H1 (cell line): ENCODE measurements around the gene DHCR7. TPM values are rescaled to one million over a fixed set of nuclear protein-coding genes. Genes with fewer than 3 reads are reported as not detected.

Source experiments
- CTCF ChIA-PET: fragments of 300-600 bp; sonication (Branson Sonifier 250); formaldehyde crosslinking; loops from one replicate; lab custom pipeline; 2021; ENCODE audit not compliant: partially characterized antibody; lab: Charles Lee
- POLR2A ChIA-PET: fragments of 300-600 bp; sonication (Branson Sonifier 250); formaldehyde crosslinking; loops from one replicate; lab custom pipeline; 2021; ENCODE audit warnings: inconsistent platforms; ENCODE audit not compliant: partially characterized antibody; lab: Charles Lee
- DNase-seq, 2 experiments: peaks; one replicate each; pipeline versions ENCODE4 v3.0.0 to v3.0.0-alpha.2; 2010 to 2022; ENCODE audit warnings: low spot score in 2 of 2, low read depth in 1 of 2, mixed read lengths in 1 of 2
- FAIRE-seq: peaks from 2 replicates; lab custom pipeline; 2011; peaks lifted over from hg19 to GRCh38; lab: Jason Lieb, UNC
- H2AFZ ChIP-seq: 2 replicates; pipeline ENCODE4 v1.8.1; 2012; ENCODE audit warnings: low read length, inconsistent platforms
- H2AK5ac ChIP-seq: 2 replicates; pipeline ENCODE4 v1.6.1; 2013; ENCODE audit warnings: low read depth, low read length
- H2BK120ac ChIP-seq: replicated peaks from 2 replicates; pipeline ENCODE3; 2013; ENCODE audit warnings: low read depth, low read length, inconsistent platforms
- H2BK12ac ChIP-seq: 2 replicates; pipeline ENCODE4 v1.6.1; 2013; ENCODE audit warnings: low read depth, low read length
- H2BK15ac ChIP-seq: 2 replicates; pipeline ENCODE4 v1.6.1; 2013; ENCODE audit warnings: low read length
- H2BK20ac ChIP-seq: 2 replicates; pipeline ENCODE4 v1.6.1; 2013; ENCODE audit warnings: low read length
- H2BK5ac ChIP-seq: 2 replicates; pipeline ENCODE4 v1.6.1; 2013; ENCODE audit warnings: low read depth, low read length
- H3K14ac ChIP-seq: 2 replicates; pipeline ENCODE4 v1.6.1; 2013; ENCODE audit warnings: inconsistent platforms; ENCODE audit not compliant: insufficient read length
- H3K18ac ChIP-seq: 2 replicates; pipeline ENCODE4 v1.6.1; 2013; ENCODE audit warnings: low read length; ENCODE audit errors: extremely low read depth
- H3K23ac ChIP-seq: 2 replicates; pipeline ENCODE4 v1.6.1; 2013; ENCODE audit warnings: inconsistent platforms; ENCODE audit not compliant: insufficient read length
- H3K23me2 ChIP-seq: 2 replicates; pipeline ENCODE4 v1.6.1; 2013; ENCODE audit warnings: low read depth, low read length
- H3K27ac ChIP-seq: 2 replicates; pipeline ENCODE4 v1.6.1; 2011; ENCODE audit warnings: low read depth, low read length, inconsistent platforms
- H3K27me3 ChIP-seq, 4 experiments: replicated peaks in 1 of 4; 1 replicate in 1 of 4; 2 replicates in 3 of 4; pipeline versions ENCODE4 v1.6.1 to v1.8.1; 2011 to 2013; ENCODE audit warnings: low read length in 3 of 4, mild to moderate bottlenecking in 3 of 4, inconsistent platforms in 2 of 4, mixed read lengths in 2 of 4, moderate library complexity in 1 of 4; ENCODE audit not compliant: control insufficient read depth in 3 of 4, insufficient read depth in 3 of 4; ENCODE audit errors: extremely low read depth in 1 of 4
- H3K36me3 ChIP-seq, 4 experiments: 2 replicates each; pipeline versions ENCODE4 v1.6.1 to v1.8.1; 2011 to 2013; ENCODE audit warnings: mild to moderate bottlenecking in 4 of 4, low read length in 3 of 4, moderate library complexity in 2 of 4, control low read depth in 1 of 4, inconsistent platforms in 1 of 4; ENCODE audit not compliant: insufficient read depth in 4 of 4, control insufficient read depth in 2 of 4
- H3K4ac ChIP-seq: replicated peaks from 2 replicates; pipeline ENCODE3; 2013; ENCODE audit warnings: low read length, low read depth, mixed read lengths, inconsistent platforms; ENCODE audit not compliant: insufficient read length
- H3K4me1 ChIP-seq, 4 experiments: replicated peaks in 1 of 4; 1 replicate in 1 of 4; 2 replicates in 3 of 4; pipeline versions ENCODE4 v1.6.1 to v1.8.1; 2011 to 2013; ENCODE audit warnings: low read length in 3 of 4, inconsistent platforms in 2 of 4, mixed read lengths in 1 of 4; ENCODE audit not compliant: insufficient read depth in 4 of 4, control insufficient read depth in 3 of 4
- H3K4me2 ChIP-seq, 2 experiments: 2 replicates each; pipeline versions ENCODE4 v1.6.1 to v1.8.1; 2011 to 2013; ENCODE audit warnings: low read depth in 2 of 2, low read length in 2 of 2, control low read depth in 1 of 2, inconsistent platforms in 1 of 2, mild to moderate bottlenecking in 1 of 2; ENCODE audit not compliant: insufficient read depth in 1 of 2
- H3K4me3 ChIP-seq, 4 experiments: fragments of 200-600, 300-600 bp in 1 of 4; sonication (generic), shearing (Covaris generic), sonication (Bioruptor Twin) in 1 of 4; 2 replicates each; pipeline versions ENCODE4 v1.5.1 to v1.8.1; 2011 to 2016; ENCODE audit warnings: low read length in 4 of 4, low read depth in 3 of 4, control low read depth in 2 of 4, inconsistent platforms in 2 of 4, mild to moderate bottlenecking in 2 of 4, mixed read lengths in 1 of 4, moderate library complexity in 1 of 4; ENCODE audit not compliant: insufficient read depth in 2 of 4; ENCODE audit errors: extremely low read depth in 1 of 4
- H3K56ac ChIP-seq: replicated peaks from 2 replicates; pipeline ENCODE3; 2013; ENCODE audit warnings: low read depth, mild to moderate bottlenecking, mixed read lengths, low read length, inconsistent platforms; ENCODE audit not compliant: insufficient read length
- H3K79me1 ChIP-seq: 2 replicates; pipeline ENCODE4 v1.6.1; 2013; ENCODE audit warnings: low read depth, low read length, control low read depth
- H3K79me2 ChIP-seq, 2 experiments: 2 replicates each; pipeline versions ENCODE4 v1.6.1 to v1.8.1; 2012 to 2013; ENCODE audit warnings: low read length in 2 of 2, mild to moderate bottlenecking in 2 of 2, inconsistent platforms in 1 of 2; ENCODE audit not compliant: insufficient read depth in 2 of 2, control insufficient read depth in 1 of 2
- H3K9ac ChIP-seq, 4 experiments: replicated peaks in 1 of 4; 1 replicate in 1 of 4; 2 replicates in 3 of 4; pipeline versions ENCODE4 v1.6.1 to v1.8.1; 2011 to 2013; ENCODE audit warnings: low read depth in 3 of 4, low read length in 3 of 4, control low read depth in 2 of 4, mild to moderate bottlenecking in 2 of 4, moderate library complexity in 2 of 4, inconsistent platforms in 1 of 4; ENCODE audit errors: extremely low read depth in 1 of 4
- H3K9me3 ChIP-seq, 2 experiments: 2 replicates each; pipeline versions ENCODE4 v1.6.1 to v1.8.1; 2012 to 2013; ENCODE audit warnings: mild to moderate bottlenecking in 2 of 2, moderate library complexity in 2 of 2, control low read depth in 1 of 2, inconsistent platforms in 1 of 2, low read depth in 1 of 2, low read length in 1 of 2, mixed read lengths in 1 of 2; ENCODE audit not compliant: insufficient read depth in 2 of 2
- H4K20me1 ChIP-seq, 2 experiments: replicated peaks in 1 of 2; 2 replicates each; pipeline versions ENCODE3 to v1.8.1; 2011 to 2013; ENCODE audit warnings: inconsistent platforms in 2 of 2, low read length in 2 of 2, mild to moderate bottlenecking in 1 of 2; ENCODE audit not compliant: insufficient read depth in 2 of 2, control insufficient read depth in 1 of 2
- H4K5ac ChIP-seq: 2 replicates; pipeline ENCODE4 v1.6.1; 2013; ENCODE audit warnings: low read length, low read depth, mixed read lengths, inconsistent platforms; ENCODE audit not compliant: insufficient read length
- H4K8ac ChIP-seq: 2 replicates; pipeline ENCODE4 v1.8.0; 2013; ENCODE audit warnings: mild to moderate bottlenecking, moderate library complexity, low read length, inconsistent platforms; ENCODE audit not compliant: insufficient read depth; ENCODE audit errors: extremely low read depth
- H4K91ac ChIP-seq: replicated peaks from 2 replicates; pipeline ENCODE3; 2013; ENCODE audit warnings: low read length, mixed read lengths, inconsistent platforms; ENCODE audit not compliant: insufficient read length
- CBX5 ChIP-seq: fragments of 300-800, 300-1000 bp; sonication (generic); IDR thresholded peaks from 2 replicates; pipeline ENCODE4 v1.7.1; 2016; ENCODE audit warnings: antibody characterized with exemption, low read length, low read depth
- EP300 ChIP-seq, 2 experiments: IDR thresholded peaks; 1 replicate in 1 of 2; 2 replicates in 1 of 2; pipeline ENCODE4 v1.6.1; 2011 to 2012; ENCODE audit warnings: low read depth in 2 of 2, low read length in 2 of 2, mild to moderate bottlenecking in 2 of 2, borderline replicate concordance in 1 of 2, inconsistent platforms in 1 of 2, moderate library complexity in 1 of 2
- JUND ChIP-seq: IDR thresholded peaks from 2 replicates; pipeline ENCODE4 v1.6.1; 2011; ENCODE audit warnings: mild to moderate bottlenecking, improper control_type of control experiment, low read length
- NANOG ChIP-seq: IDR thresholded peaks from 2 replicates; pipeline ENCODE4 v1.6.1; 2011; ENCODE audit warnings: low read length, low read depth, mild to moderate bottlenecking, inconsistent platforms; ENCODE audit not compliant: insufficient read depth, poor library complexity, severe bottlenecking
- ZNF274 ChIP-seq: IDR thresholded peaks from 2 replicates; pipeline ENCODE4 v1.7.0; 2012; ENCODE audit warnings: low read length, borderline replicate concordance; ENCODE audit errors: extremely low read depth
- WGBS, 2 experiments: shearing (Covaris generic) in 1 of 2; methylation state at CpG; one replicate each; pipeline versions ENCODE4 v1.1.6 to v1.1.7; 2013 to 2015; ENCODE audit warnings: low lambda C conversion rate in 2 of 2, mixed read lengths in 2 of 2, inconsistent platforms in 1 of 2, low coverage in 1 of 2, missing lambda C conversion rate in 1 of 2; ENCODE audit not compliant: insufficient replicate concordance in 2 of 2, insufficient coverage in 1 of 2, insufficient read length in 1 of 2; ENCODE audit errors: extremely low coverage in 1 of 2, missing lambda C conversion rate in 1 of 2; 5-methylcytosine and 5-hydroxymethylcytosine counted together
- polyA plus RNA-seq, 7 experiments: library from polyadenylated mRNA; depleted of rRNA in 3 of 7; stranded (reverse) in 5 of 7; unstranded in 2 of 7; fragments of >200 nt in 5 of 7; fragments of 200-250 nt in 2 of 7; gene quantifications; 1 replicate in 5 of 7; 2 replicates in 1 of 7; 4 replicates in 1 of 7; pipeline versions ENCODE4 v1.2.1 to v1.2.3, GENCODE V29; 2011 to 2013; ENCODE audit warnings: missing spikeins in 2 of 7, mixed read lengths in 2 of 7
- total RNA-seq: library from RNA; stranded (reverse); fragmentation: NEBNext Ultra II Directional; extraction: Animal tissue kit (Norgen Biotek cat#: 25700); gene quantifications from 2 replicates; pipeline ENCODE4 v1.2.1, GENCODE V29; 2021
- TF ChIP-seq, protein P1 (sequence below): IDR thresholded peaks from 2 replicates; pipeline ENCODE4 v1.6.1; 2012; ENCODE audit warnings: inconsistent platforms

The DHCR7 gene
- total and polyA plus RNA-seq, 2 of the 8 experiments (the other 6 are each of a cell fraction or from before 2014, with no cell fraction given), result 144 to 157 TPM

DNA sequence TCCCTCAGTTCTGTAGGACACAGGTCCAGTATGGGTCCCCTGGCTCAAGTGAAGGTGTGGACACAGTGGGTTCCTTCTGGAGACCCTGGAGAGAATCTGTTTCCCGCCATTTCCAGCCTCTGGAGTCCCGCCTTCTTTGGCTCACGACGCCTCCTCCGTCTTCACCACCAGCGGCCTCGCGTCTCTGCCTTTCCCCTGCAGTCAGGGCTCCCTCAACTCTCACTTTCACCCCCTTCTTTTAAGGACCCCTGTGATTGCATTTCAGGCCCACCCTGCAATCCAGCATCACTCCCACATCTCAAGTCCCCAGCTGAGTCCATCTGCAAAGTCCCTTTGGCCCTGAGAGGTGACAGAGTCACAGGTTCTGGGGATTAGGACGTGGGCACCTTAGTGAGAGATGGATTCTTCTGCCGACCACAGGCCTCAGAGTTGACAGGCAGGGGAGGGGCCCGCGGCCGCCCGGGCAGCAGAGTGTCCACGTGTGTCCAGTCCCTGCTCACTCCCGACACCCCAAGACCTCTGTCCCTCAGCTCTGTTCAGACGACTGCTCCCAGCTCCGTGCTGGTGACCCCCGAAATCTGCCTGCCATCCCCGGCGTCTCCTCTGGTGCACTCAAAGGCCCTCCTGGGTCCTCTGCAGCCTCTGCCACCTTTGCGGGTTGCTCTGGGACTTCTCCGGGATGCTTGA is 42.0 kb upstream of the DHCR7 start:
- H2AK5ac ChIP-seq, result no peak overlapping the region
- H4K20me1 ChIP-seq, result peaks cover 0 to 10% of the 10 kb centered on the region in 2 experiments
- no peak overlapping the region for H2BK12ac ChIP-seq
- H3K27ac ChIP-seq, result no peak overlapping the region
- no peak overlapping the region for H3K4me2 ChIP-seq
- H3K18ac ChIP-seq, result no peak overlapping the region
- H2AFZ ChIP-seq, result no peak overlapping the region
- H3K4ac ChIP-seq, result no peak overlapping the region
- TF ChIP-seq EP300 (IDR thresholded peaks at IDR 0.05; ENCODE audit: borderline replicate concordance in 1 of 2, low read depth in 2 of 2, low read length in 2 of 2), result no peak
- TF ChIP-seq NANOG, result no peak
- TF ChIP-seq, protein P1, sequence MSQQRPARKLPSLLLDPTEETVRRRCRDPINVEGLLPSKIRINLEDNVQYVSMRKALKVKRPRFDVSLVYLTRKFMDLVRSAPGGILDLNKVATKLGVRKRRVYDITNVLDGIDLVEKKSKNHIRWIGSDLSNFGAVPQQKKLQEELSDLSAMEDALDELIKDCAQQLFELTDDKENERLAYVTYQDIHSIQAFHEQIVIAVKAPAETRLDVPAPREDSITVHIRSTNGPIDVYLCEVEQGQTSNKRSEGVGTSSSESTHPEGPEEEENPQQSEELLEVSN, result peak; percentile 62
- TF ChIP-seq JUND, result no peak
- no peak for TF ChIP-seq ZNF274
- no peak for TF ChIP-seq CBX5
- peaks cover 0 to 14% (median 8%) of the 10 kb centered on the region in 4 experiments; a peak in 4 of 8 replicates for H3K36me3 ChIP-seq
- H4K5ac ChIP-seq, result no peak overlapping the region
- no peak overlapping the region for H3K14ac ChIP-seq
- H3K23me2 ChIP-seq, result peaks cover 4% of the 10 kb centered on the region; the same call in 1 of the 2 replicates
- no peak overlapping the region; the same call in 1 of the 2 replicates for H4K8ac ChIP-seq
- DNase-seq (no peak), FAIRE-seq (no peak)
- H3K9me3 ChIP-seq, result no peaks in the 10 kb centered on the region
- no peaks in the 10 kb centered on the region for H3K79me1 ChIP-seq
- no peak overlapping the region for H2BK120ac ChIP-seq
- H2BK20ac ChIP-seq, result no peak overlapping the region
- H3K4me3 ChIP-seq, result no peak overlapping the region
- WGBS, 2 experiments, result 91% methylated on average over 23 of the region's 23 CpGs; no CpG with 5 or more reads in 1 of the 2 experiments
- H2BK15ac ChIP-seq, result no peak overlapping the region
- no peak overlapping the region for H2BK5ac ChIP-seq
- no peaks in the 10 kb centered on the region for H3K27me3 ChIP-seq
- H3K79me2 ChIP-seq, result no peaks in the 10 kb centered on the region
- no peaks in the 10 kb centered on the region for H3K4me1 ChIP-seq
- CTCF ChIA-PET, result interaction anchor here (2.1 kb wide), 1 partner anchor 10 kb away, joined by 4 read pairs; no protein-coding TSS in a partner anchor
- no peak overlapping the region for H3K56ac ChIP-seq
- H4K91ac ChIP-seq, result no peak overlapping the region
- no peak overlapping the region for H3K9ac ChIP-seq
- H3K23ac ChIP-seq, result no peak overlapping the region
- POLR2A ChIA-PET, result no interaction called here
